Fibroblast of lung (primary cell): ENCODE results near the gene FMN1.

Experiments
- EZH2 ChIP-seq: IDR thresholded peaks from 2 replicates; pipeline ENCODE4 v1.5.1; 2012; ENCODE audit warnings: low read length, control low read depth, mild to moderate bottlenecking; ENCODE audit errors: missing control alignments
- TF ChIP-seq, protein P1 (sequence below), 2 donors: IDR thresholded peaks in 1 of 2; conservative IDR thresholded peaks in 1 of 2; 1 replicate in 1 of 2; 2 replicates in 1 of 2; pipeline ENCODE4 v1.5.1; 2011 to 2012; ENCODE audit warnings: low read length in 2 of 2, control low read depth in 1 of 2, inconsistent platforms in 1 of 2, low read depth in 1 of 2, mild to moderate bottlenecking in 1 of 2

DNA sequence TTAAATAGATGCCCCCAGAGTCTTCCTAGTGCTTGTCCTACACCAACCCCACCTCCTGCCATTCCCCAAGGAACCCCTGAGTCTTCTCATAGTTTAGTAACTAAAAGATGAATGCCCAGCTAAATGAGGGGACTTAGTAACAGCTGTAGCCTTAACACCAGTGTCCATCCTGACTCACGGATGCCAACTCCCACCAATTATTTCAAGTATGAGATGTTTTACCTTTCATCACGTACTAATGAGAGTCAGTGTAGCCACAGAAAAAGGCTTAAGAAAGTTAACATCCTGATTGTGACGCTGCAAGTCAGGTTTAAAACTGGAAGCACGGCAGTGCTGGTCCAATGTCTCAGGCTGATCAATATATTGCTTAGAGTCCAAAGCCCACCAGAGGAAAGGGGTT is 109.9 kb downstream of the FMN1 start:
- TF ChIP-seq, protein P1, sequence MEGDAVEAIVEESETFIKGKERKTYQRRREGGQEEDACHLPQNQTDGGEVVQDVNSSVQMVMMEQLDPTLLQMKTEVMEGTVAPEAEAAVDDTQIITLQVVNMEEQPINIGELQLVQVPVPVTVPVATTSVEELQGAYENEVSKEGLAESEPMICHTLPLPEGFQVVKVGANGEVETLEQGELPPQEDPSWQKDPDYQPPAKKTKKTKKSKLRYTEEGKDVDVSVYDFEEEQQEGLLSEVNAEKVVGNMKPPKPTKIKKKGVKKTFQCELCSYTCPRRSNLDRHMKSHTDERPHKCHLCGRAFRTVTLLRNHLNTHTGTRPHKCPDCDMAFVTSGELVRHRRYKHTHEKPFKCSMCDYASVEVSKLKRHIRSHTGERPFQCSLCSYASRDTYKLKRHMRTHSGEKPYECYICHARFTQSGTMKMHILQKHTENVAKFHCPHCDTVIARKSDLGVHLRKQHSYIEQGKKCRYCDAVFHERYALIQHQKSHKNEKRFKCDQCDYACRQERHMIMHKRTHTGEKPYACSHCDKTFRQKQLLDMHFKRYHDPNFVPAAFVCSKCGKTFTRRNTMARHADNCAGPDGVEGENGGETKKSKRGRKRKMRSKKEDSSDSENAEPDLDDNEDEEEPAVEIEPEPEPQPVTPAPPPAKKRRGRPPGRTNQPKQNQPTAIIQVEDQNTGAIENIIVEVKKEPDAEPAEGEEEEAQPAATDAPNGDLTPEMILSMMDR (conservative IDR thresholded peaks at IDR 0.05 in 1 of 2, IDR thresholded peaks at IDR 0.05 in 1 of 2; ENCODE audit: low read depth in 1 of 2, low read length in 2 of 2): no peak
- TF ChIP-seq EZH2: no peak
